Smooth muscle cell of the umbilical artery (primary cell): ENCODE measurements around the gene TASP1. TPM values are rescaled to one million over a fixed set of nuclear protein-coding genes. Genes with fewer than 3 reads are reported as not detected.

Experiments used
- total RNA-seq: library from RNA; depleted of rRNA; stranded (reverse); fragments of >200 nt; gene quantifications from 2 replicates; pipeline ENCODE4 v1.2.3, GENCODE V29; 2014

The TASP1 gene
- 9.1 and 9.2 TPM in 2 replicates for total RNA-seq

GRCh38 chr20:13638496-13639149 lies at the start of gene TASP1:
Gene TASP1 (minus strand): TSS chr20:13638932. CDS start chr20:13630078, 8,854 bp downstream.

Other genes starting within 250 kb of the TASP1 start
- gene ESF1, start 146.0 kb upstream of the TASP1 start, total RNA-seq = 14.0 and 20.7 TPM in 2 replicates
- 12.2 and 12.5 TPM in 2 replicates for gene NDUFAF5, start 146.1 kb upstream of the TASP1 start, total RNA-seq